GM23248 (cell line): ENCODE measurements around the gene TRIM29.

Experiments
- EZH2 ChIP-seq: fragments of 200-600 bp; sonication (generic); IDR thresholded peaks from 2 replicates; pipeline ENCODE4 v1.6.1; 2018; ENCODE audit warnings: antibody characterized with exemption, mild to moderate bottlenecking; ENCODE audit not compliant: insufficient read depth, poor library complexity, severe bottlenecking
- EZH2phosphoT487 ChIP-seq: fragments of 200-600 bp; sonication (generic); IDR thresholded peaks from 2 replicates; pipeline ENCODE4 v1.6.1; 2018; ENCODE audit warnings: antibody characterized with exemption, moderate library complexity, mild to moderate bottlenecking, low read depth; ENCODE audit not compliant: insufficient read depth

DNA sequence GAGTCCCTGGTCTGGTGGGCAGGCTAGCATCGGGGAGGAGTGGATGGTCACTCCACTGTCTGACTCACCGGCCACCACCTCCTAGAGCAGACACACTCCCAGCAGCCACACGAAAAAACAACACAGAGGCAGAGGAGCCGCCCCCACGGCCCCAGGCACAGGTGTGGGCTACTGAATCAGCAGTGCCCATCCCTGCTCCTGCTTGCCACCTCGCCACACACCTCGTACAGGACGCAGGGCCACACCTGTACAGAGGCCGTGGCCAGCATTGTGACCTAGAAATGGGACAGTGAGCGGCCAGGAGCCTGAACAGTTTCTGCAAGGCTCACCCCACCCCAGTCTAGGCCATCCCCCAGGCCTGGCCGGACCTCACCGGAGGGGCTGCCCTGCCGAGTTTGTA lies 14.0 kb downstream of the TRIM29 start:
- TF ChIP-seq EZH2 (no peak), EZH2phosphoT487 (no peak)
